Lung (tissue), 12 donors: Measurements from ENCODE around the gene HTR1D. TPM values are rescaled to one million over a fixed set of nuclear protein-coding genes. Genes with fewer than 3 reads are reported as not detected.

Experiments
- ATAC-seq: fragments of 200-7000 bp; cut with Tn5 transposase; one replicate; pipeline ENCODE4 v1.9.1; 2020; ENCODE audit warnings: moderate number of reproducible peaks; ENCODE audit not compliant: insufficient read depth, low FRiP score
- DNase-seq, 3 donors: peaks; one replicate each; pipeline ENCODE4 v3.0.0-alpha.2; 2013 to 2017
- H3K27ac ChIP-seq, 2 donors: one replicate each; pipeline ENCODE4 v1.5.1; 2013; ENCODE audit warnings: mild to moderate bottlenecking in 2 of 2, moderate library complexity in 2 of 2, control low read depth in 1 of 2, inconsistent platforms in 1 of 2, low read depth in 1 of 2, low read length in 1 of 2
- H3K27me3 ChIP-seq, 3 donors: one replicate each; pipeline ENCODE4 v1.5.1; 2013; ENCODE audit warnings: low read length in 2 of 3; ENCODE audit not compliant: control insufficient read depth in 3 of 3, insufficient read depth in 3 of 3
- H3K36me3 ChIP-seq, 4 donors: one replicate each; pipeline ENCODE4 v1.5.1; 2013; ENCODE audit warnings: low read length in 4 of 4, mild to moderate bottlenecking in 1 of 4, moderate library complexity in 1 of 4; ENCODE audit not compliant: control insufficient read depth in 4 of 4, insufficient read depth in 4 of 4
- H3K4me1 ChIP-seq, 5 donors: one replicate each; pipeline ENCODE4 v1.5.1; 2013; ENCODE audit warnings: low read length in 5 of 5, mild to moderate bottlenecking in 2 of 5, moderate library complexity in 1 of 5; ENCODE audit not compliant: control insufficient read depth in 5 of 5, insufficient read depth in 5 of 5
- H3K4me3 ChIP-seq: one replicate; pipeline ENCODE4 v1.5.1; 2013; ENCODE audit warnings: mild to moderate bottlenecking, control low read depth, moderate library complexity
- H3K9ac ChIP-seq, 2 donors: one replicate each; pipeline ENCODE4 v1.5.1; 2013; ENCODE audit warnings: low read length in 2 of 2, control low read depth in 1 of 2; ENCODE audit not compliant: insufficient read depth in 1 of 2
- H3K9me3 ChIP-seq, 4 donors: one replicate each; pipeline ENCODE4 v1.5.1; 2013; ENCODE audit warnings: low read length in 3 of 4, mild to moderate bottlenecking in 1 of 4, moderate library complexity in 1 of 4; ENCODE audit not compliant: control insufficient read depth in 4 of 4, insufficient read depth in 3 of 4
- CTCF ChIP-seq: IDR thresholded peaks from 2 replicates; pipeline ENCODE4 v1.5.1; 2012; ENCODE audit warnings: mild to moderate bottlenecking; ENCODE audit errors: control extremely low read depth, extremely low read depth
- WGBS, 2 donors: extraction: QIAGEN DNeasy Blood & Tissue Kit; methylation state at CpG; one replicate each; pipeline ENCODE4 v1.1.7; 2013; 5-methylcytosine and 5-hydroxymethylcytosine counted together
- polyA plus RNA-seq, 2 donors: library from polyadenylated mRNA; stranded (reverse); fragments of 200-250 nt; gene quantifications; one replicate each; pipeline ENCODE4 v1.2.1, GENCODE V29; 2013
- total RNA-seq, 2 donors: library from RNA; depleted of rRNA in 1 of 2; stranded (reverse); fragments of >200 nt in 1 of 2; gene quantifications; one replicate each; pipeline ENCODE4 v1.2.1, GENCODE V29; 2014 to 2021
- donor health status: control.
- donor health status: control.
- donor health status: Bipolar disorder and iron deficiency.
- donor health status: healthy.
- donor health status: DM: yes; HTN: yes; CAD: no.

HTR1D gene
- total and polyA plus RNA-seq, 4 donors: 0.18 to 0.30 (median 0.25) TPM; not detected in 1

DNA sequence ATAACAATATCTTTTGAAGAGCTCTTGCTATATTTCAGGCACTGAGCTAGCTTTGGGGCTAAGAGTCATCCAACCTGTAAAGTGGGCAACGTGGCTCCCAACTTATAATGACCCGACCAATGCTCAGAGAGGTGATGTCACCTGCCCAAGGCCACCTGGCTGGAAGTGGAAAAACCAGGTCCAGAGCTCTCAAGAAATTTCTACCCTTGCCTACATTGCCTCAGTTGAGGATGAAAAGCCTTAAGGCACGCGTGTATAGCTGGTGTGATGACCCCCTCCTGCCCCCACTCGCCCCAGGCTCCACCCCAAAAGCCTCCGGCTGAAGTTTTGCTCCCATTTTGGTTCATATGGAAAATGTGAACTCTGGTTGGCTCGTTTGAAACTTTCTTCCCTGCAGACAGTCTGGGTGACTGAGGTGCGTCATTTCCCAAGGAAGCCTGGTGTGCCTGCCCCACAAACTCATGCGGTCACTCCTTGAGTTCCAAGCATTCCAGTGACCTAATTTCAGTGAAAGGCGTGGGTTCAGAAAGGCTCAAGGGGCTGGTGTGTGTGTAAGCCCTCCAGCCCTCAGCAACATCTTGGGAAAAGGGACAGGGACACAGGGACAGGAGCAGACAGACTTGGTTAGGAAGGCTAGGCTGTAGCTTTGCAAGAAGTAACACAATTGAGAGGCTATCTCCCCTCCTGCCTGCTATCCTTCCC lies 20.5 kb downstream of the HTR1D start:
- DNase-seq: peak in 2 of 3 donors; percentile 38 to 45
- no peak overlapping the region for H3K4me3 ChIP-seq

GRCh38 chr1:23194119-23194984 lies 22.9 kb downstream of the HTR1D start:
- TF ChIP-seq CTCF: no peak
- ATAC-seq (no peak), DNase-seq (no peak)
- Histone ChIP-seq H3K36me3 (no peaks in the 10 kb centered on the region), H3K27ac (no peak overlapping the region), H3K4me1 (peaks cover 0 to 2% (median 0%) of the 10 kb centered on the region in 5 donors), H3K4me3 (no peak overlapping the region), H3K9me3 (no peaks in the 10 kb centered on the region), H3K27me3 (no peaks in the 10 kb centered on the region), H3K9ac (no peak overlapping the region)
- 72 to 78% methylated on average over 11 of the region's 11 CpGs for WGBS, 2 donors

More for the DNA sequence above, 20.5 kb downstream of the HTR1D start:
- 63 to 71% methylated on average over 10 of the region's 10 CpGs for WGBS, 2 donors
- no peaks in the 10 kb centered on the region for H3K27me3 ChIP-seq
- H3K4me1 ChIP-seq: peaks cover 0 to 2% (median 0%) of the 10 kb centered on the region in 5 donors
- no peak overlapping the region for H3K27ac ChIP-seq
- H3K9me3 ChIP-seq: no peaks in the 10 kb centered on the region
- peak; percentile 41 for ATAC-seq
- no peak overlapping the region for H3K9ac ChIP-seq
- TF ChIP-seq CTCF: no peak
- no peaks in the 10 kb centered on the region for H3K36me3 ChIP-seq

GRCh38 chr1:23193391-23194118 lies 23.7 kb downstream of the HTR1D start:
- WGBS, 2 donors: 95 to 97% methylated on average over 27 of the region's 27 CpGs
- H3K36me3 ChIP-seq: no peaks in the 10 kb centered on the region
- no peaks in the 10 kb centered on the region for H3K9me3 ChIP-seq
- no peak overlapping the region for H3K9ac ChIP-seq
- no peak overlapping the region for H3K4me3 ChIP-seq
- TF ChIP-seq CTCF: no peak
- ATAC-seq (no peak), DNase-seq (no peak)
- H3K27me3 ChIP-seq: no peaks in the 10 kb centered on the region
- no peak overlapping the region for H3K27ac ChIP-seq
- H3K4me1 ChIP-seq: peaks cover 0 to 2% (median 0%) of the 10 kb centered on the region in 5 donors
